GM19099 (cell line): Measurements from ENCODE around the gene SLC5A11.

Source experiments
- POLR2A ChIP-seq: IDR thresholded peaks from 3 replicates; pipeline ENCODE4 v1.6.1; 2011; ENCODE audit warnings: low read depth; ENCODE audit not compliant: insufficient read length; ENCODE audit errors: extremely low read depth

The SLC5A11 gene

GRCh38 chr16:24845726-24846547 is at the start of gene SLC5A11:
TSS of gene SLC5A11 (plus strand) at chr16:24845963. CDS start at chr16:24858644, 12,681 bp downstream.
- no peak for TF ChIP-seq POLR2A

GRCh38 chr16:24800586-24800985 is 45.2 kb upstream of the SLC5A11 start:
- no peak for TF ChIP-seq POLR2A

- no peak for TF ChIP-seq POLR2A
These were observed 43.9 kb upstream of the SLC5A11 start for GRCh38 chr16:24801761-24802302.

- TF ChIP-seq POLR2A, result no peak
These were observed 40.3 kb upstream of the SLC5A11 start for GRCh38 chr16:24805484-24805883.

GRCh38 chr16:24807301-24807700 is 38.5 kb upstream of the SLC5A11 start:
- no peak for TF ChIP-seq POLR2A

- TF ChIP-seq POLR2A, result no peak
These were observed 34.6 kb upstream of the SLC5A11 start for GRCh38 chr16:24810951-24811843.

- no peak for TF ChIP-seq POLR2A
These were observed 30.7 kb upstream of the SLC5A11 start for GRCh38 chr16:24815021-24815420.

GRCh38 chr16:24816688-24817087 is 29.1 kb upstream of the SLC5A11 start:
- TF ChIP-seq POLR2A, result no peak

- TF ChIP-seq POLR2A, result no peak
These were observed 26.2 kb upstream of the SLC5A11 start for GRCh38 chr16:24819462-24820040.

GRCh38 chr16:24820522-24820921 is 25.2 kb upstream of the SLC5A11 start:
- TF ChIP-seq POLR2A, result no peak

- no peak for TF ChIP-seq POLR2A
These were observed 24.6 kb upstream of the SLC5A11 start for GRCh38 chr16:24821129-24821528.

- no peak for TF ChIP-seq POLR2A
These were observed 23.2 kb upstream of the SLC5A11 start for GRCh38 chr16:24822542-24822941.

GRCh38 chr16:24822974-24823373 is 22.8 kb upstream of the SLC5A11 start:
- TF ChIP-seq POLR2A, result no peak

GRCh38 chr16:24825696-24826095 is 20.1 kb upstream of the SLC5A11 start:
- TF ChIP-seq POLR2A, result no peak

- no peak for TF ChIP-seq POLR2A
These were observed 19.6 kb upstream of the SLC5A11 start for GRCh38 chr16:24826096-24826690.

GRCh38 chr16:24826817-24827566 is 18.8 kb upstream of the SLC5A11 start:
- no peak for TF ChIP-seq POLR2A
